K562 (cell line): ENCODE measurements around the gene LYPD6B. TPM values are rescaled to one million over a fixed set of nuclear protein-coding genes. Genes with fewer than 3 reads are reported as not detected.

ENCODE experiments used
- ATAC-seq: fragments of 200-7000 bp; cut with Tn5 transposase; 3 replicates; pipeline ENCODE4 v1.9.1; 2020; ENCODE audit warnings: moderate library complexity
- BruUV-seq: library from RNA; stranded (reverse); fragments of 400-500 nt; replicated peaks from 2 replicates; lab custom pipeline; 2021; lab: Mats Ljungman, UMichigan
- CTCF ChIA-PET: fragments of 300-600 bp; formaldehyde crosslinking; extraction: SDS; loops from one replicate; lab custom pipeline; 2021; ENCODE audit warnings: low intra/inter-chr PET ratio; lab: Yijun Ruan, JAX
- POLR2A ChIA-PET: fragments of 300-600, 350-650 bp; sonication (Branson Sonifier 250); formaldehyde crosslinking; extraction: SDS; loops from one replicate; lab custom pipeline; 2021; ENCODE audit warnings: antibody characterized with exemption, inconsistent platforms; lab: Yijun Ruan, JAX
- DNase-seq, 4 experiments: peaks; one replicate each; pipeline versions ENCODE4 v3.0.0 to v3.0.0-alpha.2; 2011 to 2018; ENCODE audit warnings: low spot score in 3 of 4, mixed read lengths in 3 of 4; ENCODE audit errors: extremely low read depth in 1 of 4
- FAIRE-seq: peaks from 2 replicates; lab custom pipeline; 2011; peaks lifted over from hg19 to GRCh38; lab: Jason Lieb, UNC
- H2AFZ ChIP-seq: 2 replicates; pipeline ENCODE4 v1.6.0; 2011; ENCODE audit warnings: low read depth, low read length, control low read depth, inconsistent platforms
- H3K27ac ChIP-seq: fragments of 200-600 bp; 3 replicates; pipeline ENCODE4 v1.8.0; 2011; ENCODE audit warnings: low read depth, mild to moderate bottlenecking, control low read depth, inconsistent platforms, low read length, moderate library complexity, mixed read lengths; ENCODE audit errors: extremely low read depth
- H3K27me3 ChIP-seq, 2 experiments: fragments of 300-600 bp in 1 of 2; 2 replicates in 1 of 2; 3 replicates in 1 of 2; pipeline versions ENCODE4 v1.6.0 to v1.8.0; 2011; ENCODE audit warnings: inconsistent platforms in 2 of 2, low read length in 2 of 2, mild to moderate bottlenecking in 1 of 2, mixed read lengths in 1 of 2, moderate library complexity in 1 of 2; ENCODE audit not compliant: control insufficient read depth in 2 of 2, insufficient read depth in 2 of 2
- H3K36me3 ChIP-seq: fragments of 300-600 bp; 3 replicates; pipeline ENCODE4 v1.8.0; 2011; ENCODE audit warnings: mild to moderate bottlenecking, low read length, inconsistent platforms; ENCODE audit not compliant: control insufficient read depth, insufficient read depth
- H3K4me1 ChIP-seq, 2 experiments: fragments of 200-600 bp in 1 of 2; replicated peaks in 1 of 2; 2 replicates in 1 of 2; 3 replicates in 1 of 2; pipeline versions ENCODE4 v1.5.1 to v1.8.0; 2011; ENCODE audit warnings: inconsistent platforms in 2 of 2, low read length in 2 of 2, mild to moderate bottlenecking in 1 of 2, mixed read lengths in 1 of 2, moderate library complexity in 1 of 2; ENCODE audit not compliant: control insufficient read depth in 2 of 2, insufficient read depth in 2 of 2
- H3K4me2 ChIP-seq: 2 replicates; pipeline ENCODE4 v1.6.1; 2011; ENCODE audit warnings: low read length, control low read depth, inconsistent platforms, mixed read lengths; ENCODE audit not compliant: insufficient read depth
- H3K4me3 ChIP-seq: fragments of 200-600 bp; sonication (generic), shearing (Covaris generic); 2 replicates; pipeline ENCODE4 v1.5.1; 2016; ENCODE audit warnings: control low read depth, inconsistent platforms
- H3K79me2 ChIP-seq: fragments of 200-600 bp; 3 replicates; pipeline ENCODE4 v1.8.0; 2011; ENCODE audit warnings: low read length, inconsistent platforms; ENCODE audit not compliant: control insufficient read depth, insufficient read depth
- H3K9ac ChIP-seq, 2 experiments: 2 replicates each; pipeline versions ENCODE4 v1.6.0 to v1.6.1; 2011; ENCODE audit warnings: low read depth in 2 of 2, low read length in 2 of 2, control low read depth in 1 of 2, inconsistent platforms in 1 of 2, mild to moderate bottlenecking in 1 of 2, mixed read lengths in 1 of 2; ENCODE audit not compliant: insufficient read depth in 1 of 2
- H3K9me1 ChIP-seq: one replicate; pipeline ENCODE4 v1.6.0; 2011; ENCODE audit warnings: inconsistent platforms, mild to moderate bottlenecking, low read length, moderate library complexity; ENCODE audit not compliant: control insufficient read depth, insufficient read depth
- H3K9me3 ChIP-seq: replicated peaks from 2 replicates; pipeline ENCODE4 v1.5.1; 2011; ENCODE audit warnings: low read depth, low read length, inconsistent platforms; ENCODE audit not compliant: control insufficient read depth, insufficient read depth
- H4K20me1 ChIP-seq: replicated peaks from 2 replicates; pipeline ENCODE4 v1.6.1; 2011; ENCODE audit warnings: low read length, inconsistent platforms, mixed read lengths; ENCODE audit not compliant: control insufficient read depth, insufficient read depth
- CAMTA2 ChIP-seq: fragments of 250-450 bp; sonication (Bioruptor Pico); conservative IDR thresholded peaks from 2 replicates; pipeline ENCODE4 v1.5.1; 2022
- KDM5B ChIP-seq: fragments of 200-600 bp; sonication (generic); IDR thresholded peaks from 2 replicates; pipeline ENCODE4 v1.6.1; 2012; ENCODE audit warnings: low read depth, mild to moderate bottlenecking, moderate library complexity, low read length, control low read depth, inconsistent platforms; ENCODE audit not compliant: insufficient replicate concordance
- PCBP1 ChIP-seq: fragments of 200-400 bp; formaldehyde crosslinking; IDR thresholded peaks from 2 replicates; pipeline ENCODE4 v1.6.1; 2018; ENCODE audit warnings: mild to moderate bottlenecking, low read depth, low read length; ENCODE audit not compliant: poor library complexity, severe bottlenecking
- SP1 ChIP-seq: sonication (generic); formaldehyde crosslinking; IDR thresholded peaks from 2 replicates; pipeline ENCODE4 v1.8.1; 2022; ENCODE audit warnings: mild to moderate bottlenecking, missing genetic modification reagents
- YY1 ChIP-seq, 3 experiments: IDR thresholded peaks; 2 replicates each; pipeline ENCODE4 v1.6.1; 2011; ENCODE audit warnings: low read length in 2 of 3, mild to moderate bottlenecking in 2 of 3, moderate library complexity in 2 of 3, borderline replicate concordance in 1 of 3, control low read depth in 1 of 3, low read depth in 1 of 3; ENCODE audit not compliant: insufficient read depth in 3 of 3, insufficient replicate concordance in 2 of 3, control insufficient read depth in 1 of 3, insufficient read length in 1 of 3; ENCODE audit errors: extremely low read depth in 1 of 3
- ZNF232 ChIP-seq: sonication (generic); formaldehyde crosslinking; IDR thresholded peaks from 2 replicates; pipeline ENCODE4 v1.8.0; 2022; ENCODE audit warnings: mild to moderate bottlenecking, missing genetic modification reagents
- WGBS: fragments of 100-300 bp; shearing (Covaris generic); methylation state at CpG from one replicate; pipeline ENCODE4 v1.1.6; 2016; ENCODE audit warnings: low coverage, mixed read lengths; ENCODE audit not compliant: insufficient coverage; ENCODE audit errors: missing lambda C conversion rate; 5-methylcytosine and 5-hydroxymethylcytosine counted together
- in situ Hi-C: fragments of 300-500 bp; cut with MboI; formaldehyde crosslinking; loops from 4 replicates; pipeline ENCODE4 v1.15.0; 2018; ENCODE audit warnings: inconsistent platforms, mixed read lengths
- intact Hi-C: fragments of 100-400 bp; cut with micrococcal nuclease; formaldehyde crosslinking; loops from 2 replicates; pipeline ENCODE4 v1.14.2; 2022
- polyA plus RNA-seq, 8 experiments: library from polyadenylated mRNA; depleted of rRNA in 4 of 8; stranded (reverse) in 5 of 8; unstranded in 3 of 8; fragments of >200 nt; fragmentation: Nextera tagmentation in 2 of 8; fragmentation: Illumina TruSeq in 1 of 8; extraction: Ambion mirVana in 2 of 8; extraction: Trizol in 1 of 8; gene quantifications; 2 replicates each; pipeline versions ENCODE4 v1.2.1 to v1.2.3, GENCODE V29; 2011 to 2014; ENCODE audit warnings: inconsistent platforms in 1 of 8, missing spikeins in 1 of 8
- total RNA-seq, 7 experiments: library from RNA; depleted of rRNA in 6 of 7; stranded (reverse); fragments of >200 nt in 6 of 7; fragmentation: Illumina TruSeq in 2 of 7; extraction: Trizol in 2 of 7; gene quantifications; 2 replicates each; pipeline versions ENCODE4 v1.2.1 to v1.2.3, GENCODE V29; 2011 to 2021; ENCODE audit warnings: low replicate concordance in 1 of 7
- TF ChIP-seq, protein P1 (sequence below): fragments of 250-450 bp; sonication (Bioruptor Pico); IDR thresholded peaks from 2 replicates; pipeline ENCODE4 v1.8.0; 2022; ENCODE audit warnings: inconsistent platforms

The LYPD6B gene
- total and polyA plus RNA-seq, 9 of the 15 experiments (the other 6 are each of a cell fraction or from before 2014, with no cell fraction given), result not detected

DNA sequence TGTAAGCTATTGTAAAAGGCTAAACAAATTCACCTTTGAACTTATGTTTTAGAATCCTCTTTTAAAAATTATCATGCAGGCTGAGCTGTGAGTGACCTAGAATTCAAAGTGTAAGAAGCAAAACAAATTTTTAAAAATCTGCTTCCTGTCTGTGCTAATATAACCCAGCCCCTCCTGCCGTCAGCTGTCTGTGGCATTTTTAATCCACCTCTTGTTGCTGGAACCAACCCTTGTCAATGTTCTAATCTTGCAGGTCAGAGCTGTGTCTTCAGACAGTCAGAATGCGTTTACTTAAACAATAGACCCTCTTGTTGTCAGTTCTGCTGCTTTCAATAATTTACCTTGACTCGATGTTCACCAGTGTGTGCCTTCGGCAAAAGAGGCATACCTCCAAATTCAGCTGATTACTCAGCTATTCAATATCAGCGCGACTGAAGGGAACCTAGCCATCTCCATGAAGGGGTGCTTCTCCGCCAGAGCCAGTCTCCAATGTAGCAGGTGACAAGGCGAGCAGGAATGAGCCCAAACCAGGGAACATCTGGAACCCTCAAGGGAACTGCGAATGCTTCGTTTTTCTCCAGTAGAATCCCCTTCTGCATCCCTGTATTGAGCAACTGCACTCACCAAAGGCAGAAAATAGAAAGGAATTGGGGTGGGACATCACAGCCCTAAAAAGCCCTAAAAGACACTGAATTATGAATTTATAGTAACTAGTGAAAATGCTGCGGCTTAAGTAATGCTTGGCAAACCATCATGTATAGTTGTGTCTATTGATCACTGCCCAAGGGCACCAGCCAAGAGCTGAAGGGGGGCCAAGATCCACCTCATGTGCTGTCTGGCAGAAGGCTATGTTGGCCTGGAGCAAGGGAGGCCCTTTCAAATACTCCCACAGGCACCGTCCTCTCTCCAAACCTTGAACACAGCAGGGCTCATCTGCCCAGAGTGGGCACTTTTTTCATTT is 62.5 kb downstream of the LYPD6B start:
- TF ChIP-seq SP1 (CRISPR knock-in tag) (no peak), PCBP1 (no peak), YY1 (IDR thresholded peaks at IDR 0.05; ENCODE audit: borderline replicate concordance in 1 of 3, control insufficient read depth in 1 of 3, extremely low read depth in 1 of 3, insufficient read depth in 3 of 3, insufficient read length in 1 of 3, insufficient replicate concordance in 2 of 3, low read depth in 1 of 3, low read length in 2 of 3) (no peak), ZNF232 (CRISPR knock-in tag) (no peak), CAMTA2 (CRISPR knock-in tag) (no peak), KDM5B (no peak)
- TF ChIP-seq, protein P1, sequence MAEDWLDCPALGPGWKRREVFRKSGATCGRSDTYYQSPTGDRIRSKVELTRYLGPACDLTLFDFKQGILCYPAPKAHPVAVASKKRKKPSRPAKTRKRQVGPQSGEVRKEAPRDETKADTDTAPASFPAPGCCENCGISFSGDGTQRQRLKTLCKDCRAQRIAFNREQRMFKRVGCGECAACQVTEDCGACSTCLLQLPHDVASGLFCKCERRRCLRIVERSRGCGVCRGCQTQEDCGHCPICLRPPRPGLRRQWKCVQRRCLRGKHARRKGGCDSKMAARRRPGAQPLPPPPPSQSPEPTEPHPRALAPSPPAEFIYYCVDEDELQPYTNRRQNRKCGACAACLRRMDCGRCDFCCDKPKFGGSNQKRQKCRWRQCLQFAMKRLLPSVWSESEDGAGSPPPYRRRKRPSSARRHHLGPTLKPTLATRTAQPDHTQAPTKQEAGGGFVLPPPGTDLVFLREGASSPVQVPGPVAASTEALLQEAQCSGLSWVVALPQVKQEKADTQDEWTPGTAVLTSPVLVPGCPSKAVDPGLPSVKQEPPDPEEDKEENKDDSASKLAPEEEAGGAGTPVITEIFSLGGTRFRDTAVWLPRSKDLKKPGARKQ (CRISPR knock-in tag), result no peak
- in situ Hi-C loops (no loop called here), intact Hi-C loops (no loop called here)
- Histone ChIP-seq H3K36me3 (no peaks in the 10 kb centered on the region), H3K9ac (no peak overlapping the region), H3K27me3 (no peaks in the 10 kb centered on the region; a peak in 1 of 5 replicates), H3K4me1 (no peaks in the 10 kb centered on the region), H3K79me2 (no peaks in the 10 kb centered on the region), H3K27ac (no peak overlapping the region), H2AFZ (no peak overlapping the region), H4K20me1 (no peaks in the 10 kb centered on the region), H3K4me3 (no peak overlapping the region), H3K9me3 (no peaks in the 10 kb centered on the region), H3K4me2 (no peak overlapping the region), H3K9me1 (no peaks in the 10 kb centered on the region)
- FAIRE-seq (no peak), DNase-seq (no peak), ATAC-seq (no peak)
- ChIA-PET POLR2A (no interaction called here), CTCF (interaction anchor here (0.7 kb wide), 1 partner anchor 11 kb away, joined by 3 read pairs; no protein-coding TSS in a partner anchor)
- 2% methylated on average over 12 of the region's 12 CpGs for WGBS
- no TSS peak for BruUV-seq
